ENCODE data around the gene DRC1.

DRC1 gene

DNA sequence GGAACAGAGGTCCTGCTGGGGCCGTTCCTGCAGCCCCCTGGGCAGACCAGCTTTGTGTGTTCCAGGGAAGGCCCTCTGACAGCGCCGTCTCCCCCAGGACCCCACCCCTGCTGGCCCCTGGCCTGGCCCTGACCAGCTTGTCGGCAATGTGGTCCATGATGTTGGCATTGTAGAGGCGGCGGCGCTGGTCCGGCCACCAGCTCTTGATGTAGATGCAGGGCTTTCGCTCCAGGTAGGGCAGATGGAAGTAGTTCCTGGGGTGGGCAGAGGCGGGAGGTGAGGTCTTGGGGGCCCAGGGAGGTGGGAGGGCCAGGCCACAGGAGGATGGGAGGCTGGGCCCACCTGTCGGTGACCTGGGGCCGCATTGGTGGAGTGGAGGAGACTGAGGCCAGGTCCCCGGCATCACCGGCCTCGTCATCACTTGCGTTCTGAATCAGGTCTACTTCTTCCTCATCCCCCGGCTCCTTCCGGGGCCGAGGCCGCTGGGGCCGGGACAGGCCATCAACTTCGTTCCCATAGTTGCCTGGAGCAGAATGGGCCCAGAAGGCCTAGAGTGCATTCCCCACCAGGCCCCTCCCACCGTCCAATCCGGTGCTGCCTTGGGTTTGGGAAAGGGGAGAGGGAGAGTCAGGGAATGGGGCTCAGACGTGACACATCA lies 77.5 kb downstream of the DRC1 start:
- no peak for DNase-seq

DNA sequence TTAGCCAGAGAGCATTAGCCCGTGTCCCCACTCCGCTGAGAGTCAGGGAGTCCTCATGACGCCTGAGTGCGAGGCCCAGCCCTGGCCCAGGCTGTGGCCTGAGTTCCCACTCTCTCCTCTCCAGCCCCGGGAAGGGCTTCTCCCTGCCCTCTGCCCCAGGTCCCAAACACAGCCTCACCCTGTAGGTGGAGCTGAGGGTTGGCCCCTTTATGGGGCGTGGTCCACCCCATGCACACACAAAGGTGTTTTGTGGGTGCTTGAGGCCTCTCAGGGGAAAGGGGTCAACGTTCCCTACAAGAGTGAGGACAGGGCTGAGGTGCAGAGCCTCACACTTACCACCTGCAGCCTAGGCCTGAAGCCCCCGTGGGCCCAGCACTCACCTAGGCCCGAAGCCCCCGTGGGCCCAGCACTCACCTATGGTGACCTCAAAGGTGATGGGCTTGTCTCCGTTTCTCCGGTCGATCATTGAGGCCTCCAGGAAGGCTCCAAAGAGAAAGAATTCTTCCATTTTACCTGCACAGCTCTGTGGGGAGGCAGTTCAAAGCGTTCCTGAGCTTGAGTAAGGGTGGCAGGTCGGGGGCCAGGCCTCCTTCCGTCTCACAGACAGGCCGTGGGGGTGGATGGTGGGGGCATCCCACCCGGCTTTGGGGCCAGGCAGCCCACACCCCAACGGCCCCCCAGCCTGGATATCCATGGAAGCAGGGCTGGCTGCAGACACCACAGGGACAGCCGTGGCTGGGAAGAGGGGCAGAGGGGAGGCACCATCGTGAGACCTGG lies 78.3 kb downstream of the DRC1 start:
- DNase-seq, result no peak

DNA sequence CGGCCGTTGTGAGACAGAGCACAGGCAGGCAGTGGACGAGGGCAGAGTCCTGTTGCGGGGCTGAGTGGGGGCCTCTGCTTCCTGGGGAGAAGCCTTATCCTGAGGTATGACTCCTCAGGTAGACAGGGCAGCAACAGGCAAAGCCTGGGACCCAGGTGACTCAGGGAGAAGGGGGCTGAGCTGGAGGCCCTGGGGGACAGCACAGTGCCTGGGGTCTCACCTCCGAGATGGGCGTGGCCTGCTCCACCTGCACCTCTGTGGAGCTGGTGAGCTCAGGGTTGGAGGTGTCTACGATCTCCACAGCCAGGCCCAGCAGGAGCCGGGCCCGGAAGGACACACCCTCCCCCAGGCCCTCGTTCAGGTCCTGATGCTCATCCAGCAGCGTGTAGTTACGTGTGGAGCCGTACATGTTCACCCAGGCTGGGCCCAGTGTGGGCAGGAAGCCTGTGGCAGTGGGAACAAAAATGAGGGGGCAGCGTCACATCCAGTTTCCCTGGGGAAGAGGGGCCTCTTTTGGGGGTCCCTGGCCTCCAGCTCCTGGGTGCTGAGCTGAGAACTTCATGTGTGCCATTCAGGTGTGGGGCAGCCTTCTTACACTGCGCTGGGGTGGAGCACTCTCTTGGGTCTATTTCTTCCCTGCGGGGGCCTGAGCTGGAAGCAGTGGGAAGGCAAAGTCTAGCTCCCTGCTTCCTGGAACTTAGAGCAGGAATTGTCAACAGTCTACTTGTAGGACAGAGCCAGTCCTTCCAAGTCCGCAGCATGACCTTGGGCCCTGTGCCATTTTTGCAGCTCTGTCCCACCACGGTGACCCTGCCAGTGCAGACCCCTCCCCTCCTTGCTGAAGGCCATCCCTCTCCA lies 79.1 kb downstream of the DRC1 start:
- no peak for DNase-seq

DNA sequence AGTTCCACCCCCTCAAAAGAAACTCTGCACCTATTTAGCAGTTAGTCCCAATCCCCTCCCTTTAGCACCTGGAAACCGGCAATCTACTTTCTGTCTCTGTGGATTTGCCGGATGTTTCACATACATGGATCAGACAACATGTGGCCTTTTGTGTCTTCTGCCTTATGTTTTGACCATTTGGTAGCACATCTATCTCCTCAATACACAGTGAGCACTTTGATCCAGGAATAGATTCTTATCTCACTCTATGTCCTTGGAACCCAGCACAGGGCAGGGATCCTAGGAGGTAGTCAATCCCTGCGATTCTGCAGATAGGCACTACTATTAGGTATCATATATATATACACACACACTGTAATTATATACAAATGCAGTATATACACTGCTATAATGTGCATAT lies 80.0 kb downstream of the DRC1 start:
- DNase-seq, result no peak

DNA sequence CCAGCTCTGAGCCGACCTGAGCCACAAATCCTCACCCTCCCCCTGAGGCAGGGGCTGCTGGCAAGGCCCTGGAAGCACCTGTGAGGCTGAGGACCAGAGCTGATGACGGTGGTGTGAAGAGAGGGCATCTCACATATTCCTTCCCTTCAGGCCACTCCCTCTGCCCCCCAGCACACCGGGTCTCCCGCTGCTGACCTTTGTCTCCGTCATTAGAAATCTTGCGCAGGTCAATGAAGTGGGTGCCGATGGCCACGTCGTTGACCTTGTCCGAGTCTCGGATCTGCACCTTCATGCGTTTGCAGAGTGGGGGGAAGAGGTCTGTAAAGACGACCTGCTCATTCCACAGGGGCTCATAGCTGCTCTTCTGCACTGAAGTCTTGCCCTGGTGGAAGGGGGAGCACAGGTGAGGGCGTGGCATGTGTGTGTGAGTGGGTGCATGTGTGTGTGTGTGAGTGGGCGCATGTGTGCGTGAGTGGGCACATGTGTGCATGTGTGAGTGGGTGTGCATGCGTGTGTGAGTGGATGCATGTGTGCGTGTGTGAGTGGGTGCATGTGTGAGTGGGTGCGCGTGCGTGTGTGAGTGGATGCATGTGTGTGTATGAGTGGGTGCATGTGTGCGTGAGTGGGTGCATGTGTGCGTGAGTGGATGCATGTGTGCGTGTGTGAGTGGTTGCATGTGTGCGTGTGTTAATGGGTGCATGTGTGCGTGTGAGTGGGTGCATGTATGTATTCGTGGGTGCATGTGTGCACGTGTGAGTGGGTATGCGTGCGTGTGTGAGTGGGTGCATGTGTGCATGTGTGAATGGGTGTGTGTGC lies 80.7 kb downstream of the DRC1 start:
- no peak for DNase-seq

DNA sequence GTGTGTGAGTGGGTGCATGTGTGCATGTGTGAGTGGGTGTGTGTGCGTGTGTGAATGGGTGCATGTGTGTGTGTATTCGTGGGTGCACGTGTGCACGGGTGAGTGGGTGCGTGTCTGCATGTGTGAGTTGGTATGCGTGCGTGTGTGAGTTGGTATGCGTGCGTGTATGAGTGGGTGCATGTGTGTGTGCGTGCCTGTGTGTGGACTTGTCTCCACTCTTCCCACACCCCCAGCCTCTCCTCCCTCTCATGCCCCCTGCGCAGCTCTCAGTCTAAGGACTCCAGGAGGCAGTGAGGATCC lies 81.3 kb downstream of the DRC1 start:
- DNase-seq, result no peak

DNA sequence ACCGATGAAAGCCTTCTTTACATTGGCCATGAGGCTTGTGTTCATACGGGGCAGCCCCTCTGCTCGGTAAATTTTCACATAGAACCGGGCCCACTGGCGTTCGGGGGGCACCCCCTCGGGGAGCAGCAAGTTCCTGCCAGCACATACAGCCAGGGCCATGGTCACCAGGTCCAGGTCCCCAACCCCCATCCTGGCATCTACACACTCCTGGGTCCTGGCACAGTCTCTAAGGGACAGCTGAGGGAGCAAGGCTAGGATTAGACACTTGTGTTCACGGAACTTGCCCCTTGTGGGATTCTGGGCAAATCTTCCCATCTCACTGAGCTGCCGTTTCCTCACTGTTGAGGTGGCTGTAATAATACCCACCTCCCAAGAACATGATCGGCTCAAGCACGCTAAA lies 81.8 kb downstream of the DRC1 start:
- DNase-seq, result no peak

DNA sequence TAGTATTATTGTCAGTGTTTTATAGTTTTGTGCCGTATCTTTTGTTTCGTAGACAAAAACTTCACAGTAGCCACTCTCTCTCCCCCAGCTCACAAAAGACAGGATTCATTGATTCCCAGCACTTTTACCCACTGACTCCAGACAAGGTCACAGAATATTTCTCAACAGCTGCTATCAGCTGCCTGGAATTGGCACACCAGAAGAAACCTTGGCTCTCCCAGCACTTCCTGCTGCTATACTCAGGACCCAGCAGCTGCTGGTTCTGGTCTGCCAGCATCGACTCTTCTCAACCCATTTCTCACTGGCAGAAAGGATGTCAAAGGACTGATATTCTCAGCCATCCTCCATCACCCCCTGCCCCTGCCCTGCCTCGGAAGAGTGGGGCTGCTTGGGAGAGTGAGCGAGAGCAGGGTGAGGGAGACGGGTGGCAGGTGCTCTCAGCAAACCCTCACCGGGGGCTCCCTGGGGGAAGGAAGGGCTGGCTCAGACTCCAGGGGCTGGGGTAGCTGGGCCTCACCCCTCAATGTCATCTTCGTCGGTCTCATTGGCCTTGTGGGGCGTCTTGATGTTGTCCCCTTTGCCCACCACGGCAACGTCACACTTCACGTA lies 82.3 kb downstream of the DRC1 start:
- no peak for DNase-seq

DNA sequence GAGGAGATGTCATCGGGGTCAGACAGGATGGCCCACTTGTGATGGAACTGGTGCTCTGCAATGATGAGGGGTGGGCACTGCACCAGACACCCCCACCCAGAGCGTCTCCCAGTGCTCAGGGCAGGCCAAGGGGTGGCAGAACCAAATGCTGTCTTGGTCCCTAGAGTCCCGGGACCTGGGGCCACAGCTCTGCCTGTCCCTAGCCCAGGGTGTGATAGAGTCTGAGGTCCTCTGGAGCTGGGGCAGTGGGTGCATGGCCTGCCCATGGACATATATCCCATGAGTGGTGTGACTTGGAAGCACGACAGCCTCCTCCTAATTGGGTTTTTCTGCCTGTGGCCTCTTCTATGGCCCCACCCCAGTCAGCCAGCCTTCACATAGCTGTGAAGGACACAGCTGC lies 82.9 kb downstream of the DRC1 start:
- DNase-seq, result no peak

DNA sequence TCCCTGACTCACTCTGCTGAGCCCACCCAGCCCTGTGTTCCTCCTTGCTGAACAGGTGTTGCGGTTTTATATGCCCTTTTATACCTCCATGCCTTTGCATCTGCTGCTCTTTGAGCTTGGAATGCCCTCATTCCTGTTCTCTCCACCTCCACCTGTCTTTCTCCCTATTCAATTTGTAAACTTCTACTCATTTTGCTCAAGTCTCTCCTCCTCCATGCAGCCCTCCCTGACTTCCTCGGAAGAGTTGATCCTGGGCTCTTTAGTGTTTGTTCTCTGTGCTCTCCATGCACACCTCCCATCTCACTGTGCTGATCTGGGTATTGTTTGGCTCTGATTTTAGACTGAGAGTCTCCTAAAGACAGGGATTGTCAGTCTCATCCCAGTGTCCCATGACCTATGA lies 83.4 kb downstream of the DRC1 start:
- no peak for DNase-seq

DNA sequence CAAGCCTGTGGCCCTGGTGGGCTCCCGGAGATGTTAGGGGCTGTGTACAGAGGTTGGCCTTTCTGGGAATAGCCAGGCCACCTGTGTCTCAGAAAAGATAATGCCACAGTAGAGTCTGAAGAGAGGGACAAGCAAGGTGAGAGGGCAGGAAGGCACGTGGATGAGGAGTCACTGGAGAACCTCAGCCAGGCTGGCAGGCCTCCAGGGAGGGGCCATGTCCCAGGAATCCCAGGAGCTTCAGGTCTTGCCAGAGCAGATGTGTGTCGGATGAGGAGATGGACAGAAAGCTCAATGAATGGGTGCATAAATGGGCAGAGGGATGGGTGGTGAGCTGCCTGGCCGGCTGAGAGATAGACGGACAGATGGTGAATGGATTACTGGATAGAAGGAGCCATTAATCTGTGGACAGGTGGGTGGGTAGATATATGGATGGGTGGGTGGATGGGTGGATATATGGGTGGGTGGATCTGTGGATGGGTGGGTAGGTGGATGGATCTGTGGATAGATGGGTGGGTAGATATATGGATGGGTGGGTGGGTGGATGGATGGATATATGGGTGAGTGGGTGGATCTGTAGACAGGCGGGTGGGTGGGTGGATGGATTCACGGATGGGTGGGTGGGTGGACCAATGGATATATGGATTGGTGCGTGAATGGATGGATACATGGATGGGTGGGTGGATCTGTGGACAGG lies 84.2 kb downstream of the DRC1 start:
- DNase-seq, result no peak

DNA sequence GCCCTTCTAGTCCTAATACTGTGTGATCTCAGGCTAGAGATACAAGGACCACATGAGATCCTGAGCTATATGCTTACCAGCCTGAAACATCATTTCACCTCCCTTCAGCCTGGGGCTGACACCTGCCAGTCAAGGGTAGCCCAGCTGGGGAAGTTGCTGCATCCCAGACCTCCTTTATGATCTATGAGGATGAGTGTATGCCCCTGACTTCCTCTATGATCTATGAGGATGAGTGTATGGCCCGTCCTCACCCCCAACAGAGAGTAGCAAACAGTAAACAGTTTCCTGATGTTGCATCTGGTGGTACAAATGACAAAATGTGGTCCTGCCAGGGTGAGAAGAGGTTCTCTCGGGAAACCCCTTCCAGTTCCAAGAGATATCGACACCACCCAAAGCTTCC lies 85.1 kb downstream of the DRC1 start:
- no peak for DNase-seq

DNA sequence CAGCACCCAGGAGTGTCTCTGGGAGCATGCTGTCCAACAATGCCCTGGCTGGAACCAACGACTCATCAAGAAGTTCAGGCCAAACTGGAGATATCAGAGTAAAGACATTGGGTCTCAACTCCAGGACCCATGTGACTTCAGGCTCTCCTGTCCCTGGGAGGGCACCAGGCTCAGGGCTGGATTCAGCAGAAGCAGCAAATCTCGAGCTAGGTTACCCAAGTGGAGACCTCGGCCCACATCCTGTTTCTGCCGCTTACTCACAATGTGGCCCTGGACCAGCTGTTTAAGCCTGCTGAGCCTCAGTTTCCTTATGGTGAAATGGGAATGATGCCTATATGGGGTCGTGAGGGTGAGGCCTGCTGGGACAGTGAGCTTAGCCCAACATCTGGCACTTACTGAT lies 85.5 kb downstream of the DRC1 start:
- DNase-seq, result no peak

DNA sequence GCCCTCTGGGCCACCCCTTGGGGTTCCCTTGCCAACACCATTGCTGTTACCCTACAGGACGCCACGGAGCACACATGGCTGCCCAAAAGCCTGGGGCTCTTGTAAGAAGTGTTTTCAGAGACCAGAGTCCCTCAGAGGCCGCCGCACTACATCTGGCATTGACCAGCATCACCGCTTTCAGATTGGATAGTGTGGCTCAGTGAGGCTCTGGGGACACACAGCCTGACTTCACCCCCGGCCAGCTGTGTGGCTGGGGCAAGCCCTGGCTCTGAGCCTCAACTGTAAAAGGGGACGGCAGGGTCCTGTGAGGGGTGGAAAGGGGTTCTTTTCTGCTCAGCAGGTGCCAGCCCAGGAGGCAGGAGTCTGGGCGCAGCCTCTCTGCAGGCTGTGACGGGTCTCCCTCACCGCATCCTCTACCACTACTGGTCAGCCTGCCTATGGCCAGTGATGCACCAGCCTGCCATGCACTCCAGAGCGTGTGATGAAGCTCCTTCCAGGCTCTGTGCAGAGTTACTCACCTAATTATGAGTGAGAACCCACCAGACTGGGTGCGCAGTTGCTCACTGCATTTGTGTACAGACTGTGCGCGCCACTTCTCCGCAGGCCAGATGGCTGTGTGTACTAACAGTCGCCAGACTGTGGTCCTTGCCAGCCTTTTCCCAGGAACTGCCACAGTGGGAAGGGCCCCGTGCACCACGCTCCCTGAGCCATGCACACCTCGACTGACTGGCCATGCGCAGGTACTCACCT lies 86.9 kb downstream of the DRC1 start:
- no peak for DNase-seq

DNA sequence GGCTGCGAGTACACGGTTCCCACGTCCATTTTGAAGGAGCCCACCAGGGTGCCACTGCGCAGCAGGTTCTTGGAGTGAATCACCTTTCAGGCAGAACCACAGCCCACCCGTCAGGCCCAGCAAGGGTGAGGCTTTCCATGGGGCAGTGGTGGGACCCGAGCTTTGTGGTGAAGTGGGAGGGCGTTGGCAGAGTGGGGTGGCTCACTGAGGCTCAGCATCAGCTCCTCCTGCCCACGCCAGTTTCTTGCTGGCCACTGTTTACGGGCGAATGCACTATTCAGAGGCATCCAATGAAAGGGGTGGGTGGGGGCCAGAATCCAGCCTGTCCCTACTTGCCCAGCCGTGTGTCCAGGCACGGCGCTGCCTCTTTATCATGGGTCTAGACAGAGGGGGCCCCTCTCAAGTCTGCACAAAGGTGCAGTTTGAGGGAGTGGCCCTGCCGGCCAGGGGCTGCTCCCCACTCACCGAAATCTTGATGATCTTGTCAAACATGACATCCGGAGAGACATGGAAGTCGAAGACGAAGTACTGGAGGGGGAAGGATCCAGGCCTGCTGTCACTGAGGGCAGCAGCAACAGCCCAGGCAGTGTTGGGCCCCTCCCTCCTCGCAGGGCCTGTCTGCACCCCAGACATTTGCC lies 87.6 kb downstream of the DRC1 start:
- no peak for DNase-seq

DNA sequence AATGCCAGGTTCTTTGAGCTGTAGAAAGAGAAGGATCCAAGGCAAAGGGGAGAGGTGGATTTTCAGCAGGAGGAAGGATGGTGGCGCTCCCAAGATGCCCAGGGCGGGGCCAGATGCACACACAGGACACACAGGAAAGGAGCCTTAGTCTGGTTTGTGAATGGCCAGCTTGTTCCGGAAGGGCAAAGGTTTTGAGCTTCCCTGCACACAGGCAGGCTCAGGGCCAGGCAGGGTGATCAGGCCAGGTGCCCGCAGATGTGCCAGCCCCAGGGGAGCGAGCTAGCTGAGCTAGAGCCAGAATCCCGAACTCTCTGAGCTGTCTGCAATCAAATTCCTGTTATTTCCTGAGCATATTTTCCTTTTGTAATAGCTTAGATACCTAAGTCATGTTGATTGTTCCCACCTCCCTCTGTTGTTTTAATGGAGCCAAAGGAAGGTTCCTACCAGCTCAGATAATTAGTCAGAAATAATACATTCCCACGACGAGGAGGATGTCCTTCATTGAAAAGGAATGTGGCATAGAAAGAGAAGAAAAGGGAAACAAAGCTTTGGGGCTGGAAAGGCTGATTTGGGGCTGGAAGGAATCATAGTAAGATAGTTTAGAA lies 89.9 kb downstream of the DRC1 start:
- no peak for DNase-seq

DNA sequence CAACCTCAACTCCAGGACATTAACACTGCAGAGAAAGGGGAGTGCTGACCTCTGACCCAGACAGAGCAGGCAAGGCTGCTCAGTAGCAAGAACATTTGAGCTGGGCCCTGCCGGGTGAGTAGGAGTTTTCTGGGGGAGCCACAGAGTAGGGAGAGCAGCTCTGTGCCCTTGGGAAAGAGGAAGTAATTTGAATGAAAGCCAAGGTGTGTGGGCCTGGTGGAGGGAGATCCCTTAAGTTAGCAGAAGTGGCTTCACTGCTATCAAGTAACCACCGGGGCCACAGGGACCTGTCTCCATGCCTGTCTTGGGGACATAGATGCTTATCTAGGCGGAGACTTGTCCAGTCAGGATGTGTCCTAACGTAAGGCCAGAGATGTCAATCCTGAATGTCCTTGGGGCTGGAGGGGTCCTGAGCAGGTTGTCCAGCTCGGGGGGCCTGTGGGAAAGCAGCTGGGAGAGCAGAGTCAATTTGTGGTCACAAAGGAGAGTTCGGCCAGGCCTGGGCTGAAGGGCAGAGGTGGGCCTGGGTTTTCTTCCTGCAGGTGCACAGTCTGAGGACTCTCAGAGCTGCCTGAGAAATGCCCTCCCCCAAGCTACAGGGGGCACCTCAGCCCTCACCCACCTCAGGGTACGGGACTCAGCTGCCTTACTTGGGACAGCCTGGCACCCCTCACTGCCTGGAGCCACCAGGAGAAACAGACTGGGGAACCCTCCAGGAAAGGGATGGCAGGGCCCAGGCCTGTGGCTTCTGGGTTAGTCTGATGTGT lies 91.2 kb downstream of the DRC1 start:
- DNase-seq, result no peak

DNA sequence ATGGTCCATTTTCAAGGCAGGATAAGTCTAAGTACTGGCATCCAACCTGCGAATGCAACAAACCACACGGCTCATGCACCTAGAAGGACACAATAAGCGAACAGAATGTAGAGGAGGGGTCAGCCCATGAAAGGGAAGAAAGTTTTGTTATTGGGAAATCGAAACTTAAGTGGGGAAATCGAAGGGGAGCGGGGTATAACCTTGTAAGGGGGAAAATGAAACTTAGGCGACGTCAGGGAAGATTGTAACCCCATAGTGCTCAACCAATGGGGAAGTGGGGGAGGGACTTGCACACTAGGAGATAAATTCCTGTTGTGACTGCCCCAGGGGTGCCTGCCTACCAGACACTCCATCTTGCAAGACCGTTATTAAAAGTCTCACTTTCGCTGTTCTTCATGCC lies 91.8 kb downstream of the DRC1 start:
- no peak for DNase-seq

DNA sequence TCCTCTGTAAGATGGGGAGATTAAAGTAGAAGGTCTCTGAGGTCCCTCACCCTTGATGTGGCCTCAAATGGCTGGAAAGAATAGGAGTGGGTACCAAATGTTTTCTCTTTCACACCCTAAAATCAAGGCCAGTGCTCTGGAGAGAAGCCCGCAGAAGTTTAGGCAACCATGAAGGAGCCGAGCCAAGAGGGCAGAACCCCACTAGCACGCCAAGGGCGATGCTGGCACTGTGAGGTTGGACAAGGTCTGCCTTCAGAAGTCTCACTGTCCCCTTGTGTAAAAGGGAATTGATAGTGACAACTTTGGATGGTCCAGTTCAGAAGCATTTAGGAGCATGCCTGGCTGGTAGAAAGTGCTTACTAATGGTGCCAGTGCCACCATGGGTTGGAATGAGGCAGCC lies 92.5 kb downstream of the DRC1 start:
- no peak for DNase-seq

DNA sequence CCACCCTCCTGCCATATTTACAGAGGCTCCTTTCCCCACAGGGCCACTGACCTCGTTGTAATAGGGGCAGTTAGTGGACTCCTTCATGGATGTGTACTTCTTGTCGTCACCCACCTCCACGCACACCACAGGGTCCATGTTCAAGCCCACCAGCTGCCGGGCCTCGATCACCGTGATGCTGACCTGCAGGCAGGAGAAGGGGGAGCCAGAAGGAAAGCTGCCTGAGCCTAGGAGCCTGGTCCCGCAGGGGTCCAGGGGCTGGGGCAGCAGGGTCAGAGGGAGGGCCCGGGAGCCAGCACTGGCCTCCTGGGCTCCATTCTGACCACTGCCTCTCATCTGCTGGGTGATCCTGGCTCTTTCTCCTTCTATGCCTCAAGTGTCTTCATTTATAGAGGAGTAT lies 93.2 kb downstream of the DRC1 start:
- no peak for DNase-seq

Data from NCI-H1105 treated with DMSO at 0.1 percent for 48 hours (cell line).